Measurements from ENCODE around the gene CBLL2.
A peak's percentile ranks its signal among the peaks of the same experiment; 100 is the strongest.
"Not testable (repeated sequence)": the region's sequence is repeated elsewhere in the genome, so short reads cannot be mapped to it uniquely, and the experiment has no call there.

CBLL2 gene

DNA sequence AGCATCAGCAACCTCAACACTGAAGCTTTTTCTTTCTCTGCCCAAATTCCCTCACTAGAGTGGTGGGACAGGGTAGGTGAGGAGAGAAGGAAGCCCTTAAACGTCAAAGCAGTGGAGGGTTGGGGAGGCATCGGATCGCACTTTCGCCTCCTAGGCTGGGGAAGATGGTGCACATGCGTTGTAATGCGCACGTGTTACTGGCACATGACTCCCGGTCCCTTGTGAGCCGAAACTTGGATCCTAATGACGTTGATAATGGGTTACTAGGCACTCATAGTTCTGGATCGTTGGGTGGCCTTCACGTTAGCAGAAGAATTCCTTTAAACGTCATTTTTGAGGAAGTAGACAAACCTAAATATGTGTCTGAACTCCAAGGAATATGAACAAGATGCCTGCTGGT lies at the start of gene CBLL2:
Gene CBLL2 (plus strand): TSS at position 301 of the 400 bp plus-strand sequence. CDS start 79 bp downstream, at position 380.
- DNase-seq, result no peak

GRCh38 chrX:22234380-22234779 lies 38.3 kb upstream of the CBLL2 start:
- no peak for DNase-seq

DNA sequence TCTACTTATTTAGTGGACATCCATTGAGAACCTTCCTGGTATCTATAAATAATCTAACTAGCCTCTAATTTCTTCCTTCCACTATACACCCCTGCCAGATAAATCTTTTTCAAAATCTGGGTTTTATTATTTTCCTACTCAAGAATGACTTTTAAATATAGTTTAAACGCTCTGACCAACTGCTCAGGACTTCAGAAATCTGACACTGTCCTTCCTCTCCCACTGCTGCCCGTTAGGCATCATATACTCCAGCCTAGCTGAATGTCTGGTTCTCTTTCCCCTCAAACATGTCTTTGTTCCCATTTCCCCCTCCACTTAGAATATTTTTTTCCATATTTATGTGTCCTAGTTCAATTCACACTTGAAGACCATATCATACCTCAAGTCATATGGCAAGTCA lies 35.2 kb upstream of the CBLL2 start:
- DNase-seq, result no peak

DNA sequence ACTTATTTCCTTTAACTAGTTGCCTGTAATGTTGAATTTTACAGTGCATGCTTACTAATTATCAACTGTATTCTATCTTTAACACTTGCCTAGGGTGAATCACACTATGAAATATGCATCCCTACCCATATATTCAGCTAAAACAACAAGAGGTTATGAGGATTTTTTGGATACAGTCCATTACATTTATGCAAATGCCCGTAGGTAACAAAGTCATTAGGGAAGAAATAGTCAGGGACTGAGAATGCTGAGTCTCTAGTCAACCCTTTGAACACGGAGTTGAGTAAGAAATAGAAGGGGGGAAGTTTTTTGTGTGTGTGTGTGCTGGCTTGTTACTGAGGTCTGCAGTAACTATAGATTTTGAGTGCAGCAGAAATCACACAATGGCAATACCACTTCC lies 26.1 kb upstream of the CBLL2 start:
- DNase-seq, result no peak

DNA sequence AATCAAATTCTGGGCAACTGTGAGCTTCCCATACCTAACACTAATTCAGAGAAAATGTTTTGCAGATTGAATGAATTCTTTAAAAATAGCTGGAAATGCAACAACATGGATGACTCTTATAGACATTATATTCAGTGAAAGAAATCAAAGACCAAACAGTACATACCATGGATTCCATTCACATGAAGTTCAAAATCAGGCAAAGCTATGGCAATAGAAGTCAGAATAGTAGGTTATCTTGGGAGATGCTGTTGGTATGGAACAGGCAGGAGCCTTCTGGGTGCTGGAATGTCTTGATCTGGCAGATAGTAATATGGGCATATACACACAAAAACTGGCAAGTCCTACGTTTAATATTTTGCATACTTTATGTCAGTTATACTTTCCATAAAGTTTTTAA lies 25.5 kb upstream of the CBLL2 start:
- no peak for DNase-seq

DNA sequence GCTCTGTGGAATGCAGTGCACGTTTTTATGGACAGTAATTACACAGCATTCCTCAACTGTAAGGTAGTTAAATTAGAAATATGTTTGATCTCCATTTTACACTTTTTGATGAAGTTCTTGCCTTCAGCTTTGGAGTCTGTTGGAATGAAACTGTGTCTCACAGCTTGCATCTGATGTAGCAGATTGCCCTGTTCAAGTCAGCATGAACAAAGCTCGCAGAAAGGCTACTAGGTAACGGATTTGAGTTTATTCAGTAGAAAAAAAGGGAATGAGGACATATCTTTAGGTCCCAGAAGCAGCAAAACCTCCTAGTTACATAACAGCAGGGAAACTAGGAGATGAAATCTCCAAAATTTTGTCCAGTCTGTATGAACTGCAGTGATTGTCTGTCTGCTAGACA lies 24.3 kb upstream of the CBLL2 start:
- no peak for DNase-seq

GRCh38 chrX:22249371-22249770 lies 23.3 kb upstream of the CBLL2 start:
- DNase-seq, result no peak

- no peak for DNase-seq
Measured at GRCh38 chrX:22268706-22269105, 4.0 kb upstream of the CBLL2 start.

GRCh38 chrX:22273714-22274317 lies 1.1 kb downstream of the CBLL2 start:
- no peak for DNase-seq

DNA sequence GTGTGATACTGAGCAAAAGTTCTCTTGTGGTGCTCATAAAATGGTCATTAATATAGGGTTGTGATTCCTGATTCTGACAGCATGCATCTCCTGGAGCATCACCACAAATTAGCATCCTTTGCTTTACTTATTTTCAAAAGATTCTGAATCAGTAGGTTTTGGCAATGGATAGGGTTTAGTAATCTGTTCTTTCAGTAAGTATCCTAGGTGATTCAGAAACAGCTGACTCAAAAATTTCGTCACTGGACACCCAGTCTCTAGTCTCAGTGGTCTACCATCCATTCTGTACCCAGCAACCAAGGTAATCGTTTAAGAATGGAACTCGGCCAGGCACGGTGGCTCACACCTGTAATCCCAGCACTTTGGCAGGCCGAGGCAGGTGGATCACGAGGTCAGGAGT lies 4.1 kb downstream of the CBLL2 start:
- no peak for DNase-seq

- DNase-seq, result no peak
Measured at GRCh38 chrX:22278375-22278774, 5.7 kb downstream of the CBLL2 start.

- not testable (repeated sequence) for DNase-seq
Measured at GRCh38 chrX:22289209-22289608, 16.5 kb downstream of the CBLL2 start.

GRCh38 chrX:22296871-22297270 lies 24.2 kb downstream of the CBLL2 start:
- no peak for DNase-seq

GRCh38 chrX:22300130-22300529 lies 27.4 kb downstream of the CBLL2 start:
- peak; percentile 59 for DNase-seq

DNA sequence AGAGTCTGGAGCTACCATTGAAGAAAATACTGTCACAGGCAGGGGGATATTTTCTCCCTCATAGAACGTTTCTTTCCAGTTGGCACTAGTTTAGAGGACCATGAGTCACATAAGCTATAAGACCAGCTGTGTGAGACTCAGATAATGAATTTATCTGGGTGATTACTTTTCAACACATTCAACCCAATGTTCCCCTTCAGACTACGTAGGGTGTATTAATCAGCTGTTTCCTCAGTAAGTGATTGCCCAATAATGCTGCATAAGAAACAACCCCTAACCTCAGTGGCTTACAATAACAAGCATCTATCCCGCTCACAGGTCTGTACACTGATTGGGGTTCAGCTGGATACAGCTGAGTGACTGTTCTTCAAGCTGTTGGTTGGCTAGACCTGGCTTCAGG lies 38.1 kb downstream of the CBLL2 start:
- DNase-seq, result no peak

DNA sequence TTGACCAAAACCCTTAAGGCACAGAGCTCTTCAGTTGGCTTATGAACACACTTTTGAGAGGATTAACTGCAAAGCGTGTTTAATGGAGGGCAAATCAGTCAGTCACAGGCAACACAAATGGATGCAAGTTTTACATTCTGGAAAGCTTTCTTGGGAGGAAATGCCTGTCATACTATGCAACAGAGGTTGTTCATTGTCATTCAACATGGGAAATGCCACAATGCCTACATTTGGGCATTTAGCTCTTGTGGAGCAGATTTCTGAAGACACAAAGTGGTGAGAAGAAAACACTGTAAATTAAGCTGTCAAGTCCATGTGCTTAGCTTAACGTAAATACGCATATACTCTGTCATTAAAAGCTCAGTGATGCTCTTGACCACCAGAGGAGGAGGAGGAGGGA lies 41.1 kb downstream of the CBLL2 start:
- DNase-seq, result no peak

GRCh38 chrX:22314211-22314610 lies 41.5 kb downstream of the CBLL2 start:
- peak; percentile 50 for DNase-seq

DNA sequence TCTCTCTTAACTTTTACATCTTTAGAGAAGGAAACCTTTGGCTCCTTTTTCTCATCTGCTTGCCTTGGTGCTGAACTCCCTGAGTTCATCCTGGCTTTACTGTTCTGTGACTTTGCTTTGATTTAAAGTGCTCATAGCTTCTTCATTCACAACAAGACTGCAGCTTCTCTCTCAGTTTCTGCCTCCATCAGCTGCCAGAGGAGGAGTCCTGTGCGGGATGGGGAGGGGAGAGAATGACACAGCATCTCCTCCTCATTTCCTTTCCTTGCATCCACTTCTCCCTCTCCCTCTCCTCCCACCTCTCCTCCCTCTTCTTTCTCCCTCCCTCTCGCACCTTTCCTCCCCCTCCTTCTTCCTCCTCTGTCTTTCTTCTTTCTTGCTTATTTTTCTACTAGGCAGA lies 42.0 kb downstream of the CBLL2 start:
- DNase-seq, result peak; percentile 3

DNA sequence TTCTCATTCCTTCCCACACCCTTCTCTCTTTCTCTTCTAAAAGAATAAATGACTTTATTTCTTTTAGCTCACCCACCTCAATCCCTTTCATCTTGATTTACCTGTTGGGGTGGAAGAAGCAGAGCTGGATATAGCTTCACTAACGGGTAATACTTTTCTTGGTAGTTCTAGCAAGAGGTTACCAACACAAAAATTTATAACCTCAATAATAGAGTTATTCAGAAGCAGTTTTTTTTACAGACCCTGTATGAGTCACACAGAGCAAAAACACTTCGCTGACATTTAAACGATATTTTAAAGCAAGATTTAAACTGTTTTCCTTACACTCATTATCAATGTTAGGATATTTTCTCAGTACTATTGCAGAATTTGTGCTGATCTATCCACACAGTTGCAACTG lies 42.4 kb downstream of the CBLL2 start:
- no peak for DNase-seq

- DNase-seq, result no peak
Measured at GRCh38 chrX:22320236-22320873, 47.6 kb downstream of the CBLL2 start.

GRCh38 chrX:22323541-22323940 lies 50.8 kb downstream of the CBLL2 start:
- no peak for DNase-seq
